GM12891 (cell line): ENCODE measurements around the gene RRP7A.

Experiments
- POLR2A ChIP-seq: IDR thresholded peaks from 2 replicates; pipeline ENCODE4 v1.6.1; 2011; ENCODE audit warnings: low read depth, low read length, control low read depth
- POLR2AphosphoS5 ChIP-seq: IDR thresholded peaks from 2 replicates; pipeline ENCODE4 v1.6.1; 2011; ENCODE audit warnings: low read depth, low read length, control low read depth

- TF ChIP-seq POLR2AphosphoS5 (no peak), POLR2A (no peak)
Observed at GRCh38 chr22:42492323-42492690, 27.3 kb downstream of the RRP7A start.
